Uterus (tissue), 2 donors: ENCODE results near the gene NRXN3.

Experiments used
- CTCF ChIP-seq, 4 experiments: fragments of 200-600 bp in 2 of 4; fragments of 450-650 bp in 2 of 4; sonication (generic) in 2 of 4; IDR thresholded peaks; one replicate each; pipeline ENCODE4 v1.5.1; 2016 to 2019; ENCODE audit warnings: antibody characterized with exemption in 4 of 4, mild to moderate bottlenecking in 2 of 4, moderate library complexity in 1 of 4
- POLR2A ChIP-seq, 2 donors: fragments of 450-650 bp; IDR thresholded peaks; one replicate each; pipeline ENCODE4 v1.6.1; 2016; ENCODE audit warnings: antibody characterized with exemption in 2 of 2, mild to moderate bottlenecking in 1 of 2, moderate library complexity in 1 of 2

GRCh38 chr14:79274641-79275291 is 1104.6 kb downstream of the NRXN3 start:
- peak in 1 of 4 experiments; percentile 20 for TF ChIP-seq CTCF (IDR thresholded peaks at IDR 0.05)
- no peak for TF ChIP-seq POLR2A (IDR thresholded peaks at IDR 0.05)
